ENCODE results near the gene CACNA1I. TPM values are rescaled to one million over a fixed set of nuclear protein-coding genes. Genes with fewer than 3 reads are reported as not detected.

CACNA1I gene
- total RNA-seq, 2 experiments from 2014 or later: 29.2 to 30.1 TPM

DNA sequence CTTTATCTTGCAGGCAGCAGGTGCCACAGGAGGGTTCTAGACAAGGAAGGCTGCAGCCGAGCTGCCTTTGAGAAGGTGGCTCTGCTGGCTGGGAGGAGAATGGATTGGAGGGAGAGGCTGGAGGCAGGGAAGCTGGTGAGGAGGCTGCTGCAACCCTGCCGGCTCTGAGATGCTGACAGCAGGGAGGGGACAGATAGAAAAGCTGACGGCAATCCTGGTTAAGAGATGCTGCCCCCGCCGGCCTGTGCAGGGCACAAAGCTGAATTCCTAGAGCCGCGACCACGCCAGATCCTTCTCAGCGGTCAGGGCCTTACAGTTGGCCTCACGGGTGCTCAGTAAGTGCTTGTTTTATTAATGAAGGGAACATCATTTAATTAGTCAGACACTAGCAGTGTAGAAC lies 105.4 kb downstream of the CACNA1I start:
- no peak overlapping the region for H3K27ac ChIP-seq (ENCODE audit: low read depth in 1 of 2, low read length in 2 of 2)
- intact Hi-C loops (cut with DNase I, micrococcal nuclease): no loop called here
- Mint-ChIP-seq H3K9me3 (peaks cover 8% of the 10 kb centered on the region), H3K4me1 (ENCODE audit: low read depth) (no peaks in the 10 kb centered on the region), H3K27me3 (no peaks in the 10 kb centered on the region), H3K36me3 (ENCODE audit: low read depth) (peaks cover 58% of the 10 kb centered on the region), H3K27ac (no peak overlapping the region), H3K4me3 (no peak overlapping the region)
- H3K4me1 ChIP-seq (ENCODE audit: insufficient read depth, low read length): no peaks in the 10 kb centered on the region
- H3K36me3 ChIP-seq (ENCODE audit: insufficient read depth, low read length): peaks cover 46% of the 10 kb centered on the region
- TF ChIP-seq, protein P1, sequence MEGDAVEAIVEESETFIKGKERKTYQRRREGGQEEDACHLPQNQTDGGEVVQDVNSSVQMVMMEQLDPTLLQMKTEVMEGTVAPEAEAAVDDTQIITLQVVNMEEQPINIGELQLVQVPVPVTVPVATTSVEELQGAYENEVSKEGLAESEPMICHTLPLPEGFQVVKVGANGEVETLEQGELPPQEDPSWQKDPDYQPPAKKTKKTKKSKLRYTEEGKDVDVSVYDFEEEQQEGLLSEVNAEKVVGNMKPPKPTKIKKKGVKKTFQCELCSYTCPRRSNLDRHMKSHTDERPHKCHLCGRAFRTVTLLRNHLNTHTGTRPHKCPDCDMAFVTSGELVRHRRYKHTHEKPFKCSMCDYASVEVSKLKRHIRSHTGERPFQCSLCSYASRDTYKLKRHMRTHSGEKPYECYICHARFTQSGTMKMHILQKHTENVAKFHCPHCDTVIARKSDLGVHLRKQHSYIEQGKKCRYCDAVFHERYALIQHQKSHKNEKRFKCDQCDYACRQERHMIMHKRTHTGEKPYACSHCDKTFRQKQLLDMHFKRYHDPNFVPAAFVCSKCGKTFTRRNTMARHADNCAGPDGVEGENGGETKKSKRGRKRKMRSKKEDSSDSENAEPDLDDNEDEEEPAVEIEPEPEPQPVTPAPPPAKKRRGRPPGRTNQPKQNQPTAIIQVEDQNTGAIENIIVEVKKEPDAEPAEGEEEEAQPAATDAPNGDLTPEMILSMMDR (IDR thresholded peaks at IDR 0.05): no peak
- H3K4me3 ChIP-seq (ENCODE audit: low read length): no peak overlapping the region
- no peak for DNase-seq
- H3K9me3 ChIP-seq (ENCODE audit: control insufficient read depth in 1 of 2, insufficient read depth in 1 of 2, low read length in 2 of 2): peaks cover 17 to 19% of the 10 kb centered on the region in 2 experiments
- ChIA-PET CTCF (no interaction called here), POLR2A (no interaction called here)
- ATAC-seq (ENCODE audit: poor library complexity): no peak
- no peaks in the 10 kb centered on the region for H3K27me3 ChIP-seq (ENCODE audit: control insufficient read depth in 1 of 2, insufficient read depth in 2 of 2, low read length in 2 of 2)

DNA sequence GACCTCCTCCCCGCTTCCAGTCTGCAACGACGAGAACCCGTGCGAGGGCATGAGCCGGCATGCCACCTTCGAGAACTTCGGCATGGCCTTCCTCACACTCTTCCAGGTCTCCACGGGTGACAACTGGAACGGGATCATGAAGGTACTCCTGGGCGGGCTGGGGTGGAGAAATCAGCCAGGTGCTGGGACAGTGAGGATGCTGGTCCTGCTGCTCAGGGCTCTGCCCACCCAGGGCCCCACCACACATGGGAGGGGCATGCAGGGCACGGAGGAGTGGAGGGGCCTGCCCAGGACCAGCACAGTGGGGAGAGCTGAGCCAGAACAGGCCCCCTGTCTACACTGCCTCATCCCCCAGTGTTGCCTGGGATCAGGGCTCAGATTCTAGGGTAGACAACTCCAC lies 107.4 kb downstream of the CACNA1I start:
- Histone ChIP-seq H3K27ac (ENCODE audit: low read depth in 1 of 2, low read length in 2 of 2) (no peak overlapping the region), H3K4me3 (ENCODE audit: low read length) (no peak overlapping the region), H3K4me1 (ENCODE audit: insufficient read depth, low read length) (no peaks in the 10 kb centered on the region), H3K9me3 (ENCODE audit: control insufficient read depth in 1 of 2, insufficient read depth in 1 of 2, low read length in 2 of 2) (peaks cover 0 to 3% of the 10 kb centered on the region in 2 experiments), H3K27me3 (ENCODE audit: control insufficient read depth in 1 of 2, insufficient read depth in 2 of 2, low read length in 2 of 2) (no peaks in the 10 kb centered on the region), H3K36me3 (ENCODE audit: insufficient read depth, low read length) (peaks cover 31% of the 10 kb centered on the region)
- POLR2A ChIA-PET: no interaction called here
- H3K4me1 Mint-ChIP-seq (ENCODE audit: low read depth): no peaks in the 10 kb centered on the region
- H3K27me3 Mint-ChIP-seq: peaks cover 4% of the 10 kb centered on the region
- H3K4me3 Mint-ChIP-seq: no peak overlapping the region
- DNase-seq (no peak), ATAC-seq (ENCODE audit: poor library complexity) (no peak)
- CTCF ChIA-PET: no interaction called here
- peaks cover 58% of the 10 kb centered on the region for H3K36me3 Mint-ChIP-seq (ENCODE audit: low read depth)
- intact Hi-C loops (cut with DNase I, micrococcal nuclease): no loop called here
- H3K9me3 Mint-ChIP-seq: no peaks in the 10 kb centered on the region
- no peak overlapping the region for H3K27ac Mint-ChIP-seq
- TF ChIP-seq, protein P1 (IDR thresholded peaks at IDR 0.05): no peak

DNA sequence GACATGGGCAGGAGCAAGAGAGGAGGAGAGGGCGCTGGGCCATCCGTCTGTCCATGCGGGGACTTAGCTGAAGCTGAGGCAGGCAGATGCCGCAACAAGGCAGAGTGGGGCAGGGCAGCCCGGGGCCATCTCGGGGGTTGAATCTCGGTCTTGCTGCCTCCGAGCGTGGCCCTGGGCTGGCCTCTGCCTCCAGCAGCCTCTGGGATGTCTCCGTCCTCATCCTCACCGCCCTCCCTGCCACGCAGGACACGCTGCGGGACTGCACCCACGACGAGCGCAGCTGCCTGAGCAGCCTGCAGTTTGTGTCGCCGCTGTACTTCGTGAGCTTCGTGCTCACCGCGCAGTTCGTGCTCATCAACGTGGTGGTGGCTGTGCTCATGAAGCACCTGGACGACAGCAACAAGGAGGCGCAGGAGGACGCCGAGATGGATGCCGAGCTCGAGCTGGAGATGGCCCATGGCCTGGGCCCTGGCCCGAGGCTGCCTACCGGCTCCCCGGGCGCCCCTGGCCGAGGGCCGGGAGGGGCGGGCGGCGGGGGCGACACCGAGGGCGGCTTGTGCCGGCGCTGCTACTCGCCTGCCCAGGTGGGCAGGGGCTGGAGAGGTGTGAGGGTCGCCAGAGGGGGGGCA lies 108.4 kb downstream of the CACNA1I start:
- Histone ChIP-seq H3K9me3 (ENCODE audit: control insufficient read depth in 1 of 2, insufficient read depth in 1 of 2, low read length in 2 of 2) (no peaks in the 10 kb centered on the region), H3K4me3 (ENCODE audit: low read length) (no peak overlapping the region), H3K27me3 (ENCODE audit: control insufficient read depth in 1 of 2, insufficient read depth in 2 of 2, low read length in 2 of 2) (no peaks in the 10 kb centered on the region), H3K36me3 (ENCODE audit: insufficient read depth, low read length) (peaks cover 21% of the 10 kb centered on the region), H3K27ac (ENCODE audit: low read depth in 1 of 2, low read length in 2 of 2) (no peak overlapping the region), H3K4me1 (ENCODE audit: insufficient read depth, low read length) (no peaks in the 10 kb centered on the region)
- intact Hi-C loops (cut with DNase I, micrococcal nuclease): no loop called here
- Mint-ChIP-seq H3K27me3 (peaks cover 7% of the 10 kb centered on the region), H3K4me1 (ENCODE audit: low read depth) (peaks cover 2% of the 10 kb centered on the region), H3K27ac (no peak overlapping the region), H3K9me3 (no peaks in the 10 kb centered on the region), H3K4me3 (no peak overlapping the region), H3K36me3 (ENCODE audit: low read depth) (peaks cover 59% of the 10 kb centered on the region)
- CTCF ChIA-PET: no interaction called here
- POLR2A ChIA-PET: no interaction called here
- TF ChIP-seq, protein P1 (IDR thresholded peaks at IDR 0.05): no peak
- ATAC-seq (ENCODE audit: poor library complexity): no peak
- DNase-seq: no peak
